ENCODE results near the gene TCF21. TPM values are rescaled to one million over a fixed set of nuclear protein-coding genes. Genes with fewer than 3 reads are reported as not detected.

The TCF21 gene
- total RNA-seq, 1 donor from 2014 or later = 46.5 TPM

GRCh38 chr6:133880896-133881295 lies 8.0 kb upstream of the TCF21 start:
- Histone ChIP-seq H3K27me3 (ENCODE audit: low read depth) (no peaks in the 10 kb centered on the region), H3K4me3 (no peak overlapping the region), H3K27ac (no peak overlapping the region), H3K4me1 (no peaks in the 10 kb centered on the region), H3K36me3 (no peaks in the 10 kb centered on the region), H3K9me3 (no peaks in the 10 kb centered on the region)
- intact Hi-C loops (cut with DNase I) = no loop called here
- no peak for TF ChIP-seq CTCF (IDR thresholded peaks at IDR 0.05)
- DNase-seq = no peak
- ATAC-seq = no peak

DNA sequence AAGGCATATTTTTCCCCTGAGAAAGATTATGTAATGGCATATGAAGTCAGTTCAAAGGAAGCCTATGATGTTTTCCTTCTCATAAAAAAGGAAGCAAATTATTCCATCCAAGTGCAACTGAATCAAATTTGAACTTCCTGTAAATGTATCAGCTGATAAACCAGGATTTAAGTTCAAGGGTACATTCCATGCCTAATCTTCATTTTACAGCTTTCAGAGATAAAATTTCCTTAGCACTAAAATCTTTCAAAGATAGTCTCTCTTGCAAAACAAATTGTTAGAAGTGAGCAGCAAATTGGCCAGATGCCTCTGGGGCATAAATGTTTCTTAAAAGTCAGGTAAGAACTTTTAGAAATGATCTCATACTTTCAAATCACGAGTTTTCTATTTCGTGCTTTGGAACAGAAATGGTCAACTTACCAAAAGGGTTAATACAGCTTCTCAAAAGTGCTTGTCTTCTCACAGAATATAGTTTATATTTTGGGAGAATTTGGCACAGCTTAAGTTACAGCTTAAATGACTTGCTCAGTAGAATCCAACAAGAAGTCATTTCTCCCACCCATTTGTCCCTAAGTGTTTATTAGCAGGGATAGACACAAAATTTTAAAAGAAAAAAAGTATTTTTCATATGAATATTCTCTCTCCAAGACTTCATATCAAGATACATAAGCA lies 2.7 kb upstream of the TCF21 start:
- no peak for DNase-seq
- no peak overlapping the region for H3K27ac ChIP-seq
- no peak overlapping the region for H3K4me3 ChIP-seq
- H3K4me1 ChIP-seq = peaks cover 11% of the 10 kb centered on the region
- ATAC-seq = no peak
- H3K27me3 ChIP-seq (ENCODE audit: low read depth) = peaks cover 25% of the 10 kb centered on the region
- no peaks in the 10 kb centered on the region for H3K36me3 ChIP-seq
- intact Hi-C loops (cut with DNase I) = no loop called here
- H3K9me3 ChIP-seq = no peaks in the 10 kb centered on the region
- TF ChIP-seq CTCF (IDR thresholded peaks at IDR 0.05) = no peak

- no peak for DNase-seq
- Histone ChIP-seq H3K36me3 (no peaks in the 10 kb centered on the region), H3K27ac (peak overlapping the region; percentile 3), H3K9me3 (no peaks in the 10 kb centered on the region), H3K27me3 (ENCODE audit: low read depth) (peaks cover 35% of the 10 kb centered on the region), H3K4me3 (peak overlapping the region; percentile 59), H3K4me1 (peaks cover 17% of the 10 kb centered on the region)
- intact Hi-C loops (cut with DNase I) = no loop called here
- TF ChIP-seq CTCF (IDR thresholded peaks at IDR 0.05) = no peak
- ATAC-seq = no peak
These were observed 1.6 kb upstream of the TCF21 start for GRCh38 chr6:133887156-133887879.

GRCh38 chr6:133887880-133888230 lies 1.1 kb upstream of the TCF21 start:
- DNase-seq (no peak), ATAC-seq (no peak)
- H3K27me3 ChIP-seq (ENCODE audit: low read depth) = peaks cover 41% of the 10 kb centered on the region
- peaks cover 22% of the 10 kb centered on the region for H3K4me1 ChIP-seq
- no peak for TF ChIP-seq CTCF (IDR thresholded peaks at IDR 0.05)
- H3K9me3 ChIP-seq = no peaks in the 10 kb centered on the region
- H3K36me3 ChIP-seq = no peaks in the 10 kb centered on the region
- intact Hi-C loops (cut with DNase I) = no loop called here
- H3K4me3 ChIP-seq = peak overlapping the region; percentile 59
- peak overlapping the region; percentile 3 for H3K27ac ChIP-seq

DNA sequence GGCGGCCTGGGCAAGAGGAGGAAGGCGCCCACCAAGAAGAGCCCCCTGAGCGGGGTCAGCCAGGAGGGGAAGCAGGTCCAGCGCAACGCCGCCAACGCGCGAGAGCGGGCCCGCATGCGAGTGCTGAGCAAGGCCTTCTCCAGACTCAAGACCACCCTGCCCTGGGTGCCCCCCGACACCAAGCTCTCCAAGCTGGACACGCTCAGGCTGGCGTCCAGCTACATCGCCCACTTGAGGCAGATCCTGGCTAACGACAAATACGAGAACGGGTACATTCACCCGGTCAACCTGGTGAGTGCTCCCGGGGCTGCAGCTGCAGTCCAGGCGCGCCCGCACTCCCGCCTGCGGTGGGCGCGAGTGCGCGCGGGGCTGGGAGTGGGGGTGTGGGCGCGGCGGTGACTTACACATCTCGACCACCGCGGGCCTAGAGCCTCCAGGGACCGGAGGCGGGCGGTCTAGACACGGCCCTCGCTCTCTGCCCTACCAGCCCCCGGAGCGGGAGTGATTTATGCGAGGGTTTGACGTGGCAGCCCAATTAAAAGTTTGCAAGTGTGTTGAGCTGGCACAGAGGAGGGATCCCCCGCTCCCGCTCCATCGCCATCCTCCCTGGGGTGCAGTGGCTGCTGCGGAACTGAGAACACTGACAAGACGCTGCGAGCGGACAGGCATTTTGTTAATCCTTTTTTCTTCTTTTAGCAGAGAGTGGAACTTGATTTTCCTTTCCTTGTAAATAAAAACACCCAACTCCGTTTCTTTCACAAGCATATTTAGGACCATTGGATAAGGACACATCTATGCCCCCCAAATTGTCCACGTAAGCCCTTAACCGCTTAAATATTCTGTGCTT lies 867 bp downstream of the TCF21 start:
- Histone ChIP-seq H3K4me3 (peak overlapping the region; percentile 59), H3K27me3 (ENCODE audit: low read depth) (peaks cover 59% of the 10 kb centered on the region), H3K4me1 (peaks cover 24% of the 10 kb centered on the region), H3K9me3 (no peaks in the 10 kb centered on the region), H3K36me3 (no peaks in the 10 kb centered on the region), H3K27ac (peak overlapping the region; percentile 84)
- intact Hi-C loops (cut with DNase I) = no loop called here
- ATAC-seq (peak; percentile 25 to 49), DNase-seq (peak; percentile 49)
- TF ChIP-seq CTCF (IDR thresholded peaks at IDR 0.05) = no peak
